Measurements from ENCODE around the gene AGA.

AGA gene

GRCh38 chr4:177447417-177448004, 5.3 kb upstream of the AGA start:
- DNase-seq (ENCODE audit: low read depth in 2 of 2) = no peak

- DNase-seq (ENCODE audit: low read depth in 2 of 2) = no peak
Observed at GRCh38 chr4:177446586-177446985, 4.3 kb upstream of the AGA start.

GRCh38 chr4:177444911-177445736, 2.9 kb upstream of the AGA start:
- DNase-seq (ENCODE audit: low read depth in 2 of 2) = no peak

GRCh38 chr4:177441061-177441802, 1.0 kb downstream of the AGA start:
- DNase-seq (ENCODE audit: low read depth in 2 of 2) = no peak

GRCh38 chr4:177436456-177436855, 5.8 kb downstream of the AGA start:
- no peak for DNase-seq (ENCODE audit: low read depth in 2 of 2)

- DNase-seq (ENCODE audit: low read depth in 2 of 2) = no peak
Observed at GRCh38 chr4:177434667-177435066, 7.6 kb downstream of the AGA start.

GRCh38 chr4:177427192-177427591, 15.0 kb downstream of the AGA start:
- no peak for DNase-seq (ENCODE audit: low read depth in 2 of 2)

GRCh38 chr4:177419434-177419833, 22.8 kb downstream of the AGA start:
- no peak for DNase-seq (ENCODE audit: low read depth in 2 of 2)

GRCh38 chr4:177413656-177414055, 28.6 kb downstream of the AGA start:
- no peak for DNase-seq (ENCODE audit: low read depth in 2 of 2)

- no peak for DNase-seq (ENCODE audit: low read depth in 2 of 2)
Observed at GRCh38 chr4:177413076-177413475, 29.2 kb downstream of the AGA start.

GRCh38 chr4:177411996-177412395, 30.2 kb downstream of the AGA start:
- DNase-seq (ENCODE audit: low read depth in 2 of 2) = no peak

- no peak for DNase-seq (ENCODE audit: low read depth in 2 of 2)
Observed at GRCh38 chr4:177410566-177410965, 31.7 kb downstream of the AGA start.

GRCh38 chr4:177408023-177408422, 34.2 kb downstream of the AGA start:
- DNase-seq (ENCODE audit: low read depth in 2 of 2) = no peak

GRCh38 chr4:177405508-177405907, 36.7 kb downstream of the AGA start:
- DNase-seq (ENCODE audit: low read depth in 2 of 2) = no peak

- DNase-seq (ENCODE audit: low read depth in 2 of 2) = no peak
Observed at GRCh38 chr4:177404986-177405385, 37.3 kb downstream of the AGA start.

GRCh38 chr4:177404342-177404741, 37.9 kb downstream of the AGA start:
- no peak for DNase-seq (ENCODE audit: low read depth in 2 of 2)

- no peak for DNase-seq (ENCODE audit: low read depth in 2 of 2)
Observed at GRCh38 chr4:177403746-177404145, 38.5 kb downstream of the AGA start.

GRCh38 chr4:177401658-177402273, 40.5 kb downstream of the AGA start:
- no peak for DNase-seq (ENCODE audit: low read depth in 2 of 2)

GRCh38 chr4:177400030-177400429, 42.2 kb downstream of the AGA start:
- DNase-seq (ENCODE audit: low read depth in 2 of 2) = no peak

GRCh38 chr4:177396352-177396751, 45.9 kb downstream of the AGA start:
- DNase-seq (ENCODE audit: low read depth in 2 of 2) = no peak

- DNase-seq (ENCODE audit: low read depth in 2 of 2) = no peak
Observed at GRCh38 chr4:177393236-177393635, 49.0 kb downstream of the AGA start.

- no peak for DNase-seq (ENCODE audit: low read depth in 2 of 2)
Observed at GRCh38 chr4:177391953-177392352, 50.3 kb downstream of the AGA start.
